ENCODE data around the gene ANKRD31. TPM values are rescaled to one million over a fixed set of nuclear protein-coding genes. Genes with fewer than 3 reads are reported as not detected.

ANKRD31 gene
- total and polyA plus RNA-seq, 11 donors: 0.04 to 0.17 (median 0.09) TPM; not detected in 5

- ATAC-seq: peak in 1 of 4 donors; percentile 42
Observed at GRCh38 chr5:75034137-75034739, 202.4 kb downstream of the ANKRD31 start.

DNA sequence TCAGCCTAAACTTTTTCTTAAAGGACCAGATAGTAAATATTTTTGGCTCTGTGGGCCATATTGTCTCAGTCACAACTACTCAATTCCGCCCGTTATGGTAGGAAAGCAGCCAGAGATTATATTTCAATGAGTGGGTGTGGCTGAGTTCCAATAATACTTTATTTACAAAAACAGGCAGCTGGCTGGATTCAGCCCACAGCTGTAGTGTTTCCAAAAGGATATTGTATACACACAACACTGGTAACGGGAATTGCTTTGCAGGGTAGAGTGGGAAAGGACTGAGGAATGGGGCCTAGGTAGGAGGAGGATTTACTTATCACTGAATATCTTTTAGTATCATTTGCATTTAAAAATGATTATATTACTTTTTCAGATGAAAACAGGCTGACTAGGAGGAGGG, 205.3 kb downstream of the ANKRD31 start:
- no peak for TF ChIP-seq CTCF (IDR thresholded peaks at IDR 0.05)
- no peak for TF ChIP-seq POLR2A (IDR thresholded peaks at IDR 0.05)
- Histone ChIP-seq H3K27ac (no peak overlapping the region), H3K9me3 (no peaks in the 10 kb centered on the region), H3K4me1 (no peaks in the 10 kb centered on the region), H3K27me3 (no peaks in the 10 kb centered on the region), H3K4me3 (no peak overlapping the region), H3K36me3 (no peaks in the 10 kb centered on the region)
- intact Hi-C loops (cut with DNase I): no loop called here
- DNase-seq (no peak), ATAC-seq (no peak)
- WGBS, 4 donors: 52 to 69% (median 59%) methylated on average over 3 of the region's 3 CpGs

More at GRCh38 chr5:75034137-75034739, 202.4 kb downstream of the ANKRD31 start:
- Histone ChIP-seq H3K4me3 (no peak overlapping the region), H3K4me1 (no peaks in the 10 kb centered on the region), H3K27me3 (no peaks in the 10 kb centered on the region), H3K9me3 (no peaks in the 10 kb centered on the region), H3K27ac (no peak overlapping the region), H3K36me3 (no peaks in the 10 kb centered on the region)
- no peak for DNase-seq
- TF ChIP-seq POLR2A (IDR thresholded peaks at IDR 0.05) (no peak), CTCF (IDR thresholded peaks at IDR 0.05) (no peak)
- intact Hi-C loops (cut with DNase I): no loop called here
- 72 to 84% (median 76%) methylated on average over 6 of the region's 6 CpGs for WGBS, 4 donors

GRCh38 chr5:75028090-75028489, 208.6 kb downstream of the ANKRD31 start:
- Histone ChIP-seq H3K9me3 (no peaks in the 10 kb centered on the region), H3K4me3 (no peak overlapping the region), H3K27ac (no peak overlapping the region), H3K27me3 (no peaks in the 10 kb centered on the region), H3K4me1 (no peaks in the 10 kb centered on the region), H3K36me3 (no peaks in the 10 kb centered on the region)
- intact Hi-C loops (cut with DNase I): no loop called here
- DNase-seq (no peak), ATAC-seq (no peak)
- TF ChIP-seq POLR2A (IDR thresholded peaks at IDR 0.05): no peak
- TF ChIP-seq CTCF (IDR thresholded peaks at IDR 0.05): no peak
- WGBS, 4 donors: 87 to 92% (median 91%) methylated on average over 3 of the region's 3 CpGs

DNA sequence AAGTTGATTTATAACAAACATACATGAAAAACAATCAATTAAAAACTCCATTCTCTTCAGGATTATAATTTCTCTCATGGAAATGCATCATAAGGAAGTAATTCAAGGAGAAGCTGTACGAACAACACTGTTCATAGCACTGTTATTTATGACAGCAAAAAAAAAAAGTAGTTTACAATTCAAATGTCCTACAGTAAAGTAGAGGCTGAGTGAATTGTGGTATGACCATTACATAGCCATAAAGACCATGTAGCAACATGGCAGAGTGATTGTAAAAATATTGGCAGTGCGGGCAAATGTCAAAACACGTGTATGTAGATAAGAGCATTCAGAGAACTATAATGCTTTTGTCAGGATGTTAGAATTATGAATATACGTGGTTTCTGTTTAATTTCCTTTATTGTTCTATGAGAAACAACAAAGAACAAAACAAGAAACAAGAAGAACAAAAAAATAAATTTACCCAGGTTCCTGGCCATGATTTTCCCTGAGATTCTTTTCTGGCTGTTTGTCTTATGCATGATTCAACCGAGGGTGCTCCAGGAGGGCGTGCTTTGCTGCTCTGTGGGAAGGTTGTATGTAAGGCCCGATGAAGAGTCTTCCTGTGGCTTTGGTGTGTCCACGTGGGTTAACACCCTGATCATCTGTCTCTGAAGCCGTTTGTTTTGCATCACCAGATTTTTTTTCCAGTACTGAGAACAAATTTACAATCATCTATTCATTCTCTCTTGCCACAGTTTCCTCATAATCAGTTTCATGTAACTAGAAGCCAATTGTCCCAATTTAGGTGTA, 213.1 kb downstream of the ANKRD31 start:
- ATAC-seq: no peak
- no peak overlapping the region for H3K4me3 ChIP-seq
- intact Hi-C loops (cut with DNase I): no loop called here
- H3K27me3 ChIP-seq: no peaks in the 10 kb centered on the region
- WGBS, 4 donors: 66 to 74% (median 69%) methylated on average over 9 of the region's 9 CpGs
- no peaks in the 10 kb centered on the region for H3K36me3 ChIP-seq
- TF ChIP-seq POLR2A (IDR thresholded peaks at IDR 0.05) (no peak), CTCF (IDR thresholded peaks at IDR 0.05) (no peak)
- no peaks in the 10 kb centered on the region for H3K9me3 ChIP-seq
- no peak for DNase-seq
- H3K27ac ChIP-seq: no peak overlapping the region
- H3K4me1 ChIP-seq: no peaks in the 10 kb centered on the region
